Upper lobe of left lung (tissue), 4 donors: ENCODE measurements around the gene CDC42BPA.

Source experiments
- CTCF ChIP-seq, 6 experiments: fragments of 450-650 bp in 4 of 6; fragments of 200-600 bp in 2 of 6; sonication (generic) in 2 of 6; IDR thresholded peaks; one replicate each; pipeline ENCODE4 v1.5.1; 2016 to 2019; ENCODE audit warnings: antibody characterized with exemption in 6 of 6
- POLR2A ChIP-seq, 4 donors: fragments of 450-650 bp; IDR thresholded peaks; one replicate each; pipeline ENCODE4 v1.5.1; 2016 to 2017; ENCODE audit warnings: antibody characterized with exemption in 4 of 4, mild to moderate bottlenecking in 2 of 4
- POLR2AphosphoS5 ChIP-seq, 2 donors: sonication (generic); formaldehyde crosslinking; IDR thresholded peaks; one replicate each; pipeline ENCODE4 v1.5.1; 2017; ENCODE audit warnings: antibody characterized with exemption in 2 of 2

GRCh38 chr1:226993814-226994585 is 324.3 kb downstream of the CDC42BPA start:
- TF ChIP-seq CTCF (IDR thresholded peaks at IDR 0.05), result no peak
- no peak for TF ChIP-seq POLR2AphosphoS5 (IDR thresholded peaks at IDR 0.05)
- no peak for TF ChIP-seq POLR2A (IDR thresholded peaks at IDR 0.05)
